IPS-15b (cell line): Measurements from ENCODE around the gene OR2B6.

ENCODE experiments used
- H3K27me3 ChIP-seq: one replicate; pipeline ENCODE4 v1.6.1; 2013; ENCODE audit warnings: low read length; ENCODE audit not compliant: control insufficient read depth, insufficient read depth
- H3K36me3 ChIP-seq: one replicate; pipeline ENCODE4 v1.6.1; 2013; ENCODE audit warnings: low read length; ENCODE audit not compliant: control insufficient read depth, insufficient read depth
- H3K4me1 ChIP-seq: one replicate; pipeline ENCODE4 v1.6.1; 2013; ENCODE audit warnings: mild to moderate bottlenecking, low read length; ENCODE audit not compliant: control insufficient read depth, insufficient read depth
- H3K4me3 ChIP-seq: one replicate; pipeline ENCODE4 v1.5.1; 2013; ENCODE audit warnings: low read depth, low read length
- H3K9ac ChIP-seq: one replicate; pipeline ENCODE4 v1.6.1; 2013; ENCODE audit warnings: low read depth, mild to moderate bottlenecking, low read length
- H3K9me3 ChIP-seq: one replicate; pipeline ENCODE4 v1.6.1; 2013; ENCODE audit warnings: mild to moderate bottlenecking, low read length; ENCODE audit not compliant: control insufficient read depth, insufficient read depth

OR2B6 gene

GRCh38 chr6:27957516-27957915 lies 475 bp downstream of the OR2B6 start:
- Histone ChIP-seq H3K9me3 (no peaks in the 10 kb centered on the region), H3K27me3 (no peaks in the 10 kb centered on the region), H3K9ac (no peak overlapping the region), H3K36me3 (no peaks in the 10 kb centered on the region), H3K4me3 (no peak overlapping the region), H3K4me1 (no peaks in the 10 kb centered on the region)

- Histone ChIP-seq H3K9ac (no peak overlapping the region), H3K9me3 (no peaks in the 10 kb centered on the region), H3K27me3 (no peaks in the 10 kb centered on the region), H3K4me1 (no peaks in the 10 kb centered on the region), H3K4me3 (no peak overlapping the region), H3K36me3 (no peaks in the 10 kb centered on the region)
Measured at GRCh38 chr6:27962506-27962905, 5.5 kb downstream of the OR2B6 start.

- no peak overlapping the region for H3K4me3 ChIP-seq
- no peak overlapping the region for H3K9ac ChIP-seq
- no peaks in the 10 kb centered on the region for H3K27me3 ChIP-seq
- no peaks in the 10 kb centered on the region for H3K9me3 ChIP-seq
- no peaks in the 10 kb centered on the region for H3K36me3 ChIP-seq
- no peaks in the 10 kb centered on the region for H3K4me1 ChIP-seq
Measured at GRCh38 chr6:27966044-27966443, 9.0 kb downstream of the OR2B6 start.

- Histone ChIP-seq H3K36me3 (no peaks in the 10 kb centered on the region), H3K4me3 (no peak overlapping the region), H3K27me3 (no peaks in the 10 kb centered on the region), H3K9me3 (no peaks in the 10 kb centered on the region), H3K9ac (no peak overlapping the region), H3K4me1 (no peaks in the 10 kb centered on the region)
Measured at GRCh38 chr6:27966816-27967426, 9.9 kb downstream of the OR2B6 start.

GRCh38 chr6:27970444-27970843 lies 13.4 kb downstream of the OR2B6 start:
- Histone ChIP-seq H3K9me3 (no peaks in the 10 kb centered on the region), H3K27me3 (no peaks in the 10 kb centered on the region), H3K36me3 (no peaks in the 10 kb centered on the region), H3K9ac (no peak overlapping the region), H3K4me1 (no peaks in the 10 kb centered on the region), H3K4me3 (no peak overlapping the region)

GRCh38 chr6:27972750-27973149 lies 15.7 kb downstream of the OR2B6 start:
- no peaks in the 10 kb centered on the region for H3K9me3 ChIP-seq
- H3K36me3 ChIP-seq, result no peaks in the 10 kb centered on the region
- H3K27me3 ChIP-seq, result no peaks in the 10 kb centered on the region
- no peak overlapping the region for H3K4me3 ChIP-seq
- no peak overlapping the region for H3K9ac ChIP-seq
- H3K4me1 ChIP-seq, result no peaks in the 10 kb centered on the region

GRCh38 chr6:27977387-27977786 lies 20.3 kb downstream of the OR2B6 start:
- H3K4me3 ChIP-seq, result no peak overlapping the region
- H3K9me3 ChIP-seq, result no peaks in the 10 kb centered on the region
- no peaks in the 10 kb centered on the region for H3K36me3 ChIP-seq
- H3K27me3 ChIP-seq, result no peaks in the 10 kb centered on the region
- no peaks in the 10 kb centered on the region for H3K4me1 ChIP-seq
- H3K9ac ChIP-seq, result no peak overlapping the region

- Histone ChIP-seq H3K9me3 (no peaks in the 10 kb centered on the region), H3K9ac (no peak overlapping the region), H3K36me3 (no peaks in the 10 kb centered on the region), H3K4me3 (no peak overlapping the region), H3K27me3 (no peaks in the 10 kb centered on the region), H3K4me1 (no peaks in the 10 kb centered on the region)
Measured at GRCh38 chr6:27978705-27979104, 21.7 kb downstream of the OR2B6 start.

GRCh38 chr6:27980111-27980510 lies 23.1 kb downstream of the OR2B6 start:
- H3K9me3 ChIP-seq, result no peaks in the 10 kb centered on the region
- no peaks in the 10 kb centered on the region for H3K36me3 ChIP-seq
- H3K4me1 ChIP-seq, result no peaks in the 10 kb centered on the region
- no peak overlapping the region for H3K9ac ChIP-seq
- H3K4me3 ChIP-seq, result no peak overlapping the region
- H3K27me3 ChIP-seq, result no peaks in the 10 kb centered on the region

GRCh38 chr6:27986928-27987725 lies 30.1 kb downstream of the OR2B6 start:
- Histone ChIP-seq H3K27me3 (peaks cover 2% of the 10 kb centered on the region), H3K9me3 (no peaks in the 10 kb centered on the region)

GRCh38 chr6:27994616-27995015 lies 37.6 kb downstream of the OR2B6 start:
- Histone ChIP-seq H3K9ac (no peak overlapping the region), H3K9me3 (no peaks in the 10 kb centered on the region), H3K27me3 (no peaks in the 10 kb centered on the region), H3K36me3 (no peaks in the 10 kb centered on the region), H3K4me3 (no peak overlapping the region), H3K4me1 (no peaks in the 10 kb centered on the region)

More at GRCh38 chr6:27986928-27987725, 30.1 kb downstream of the OR2B6 start:
- Histone ChIP-seq H3K4me3 (no peak overlapping the region), H3K36me3 (no peaks in the 10 kb centered on the region), H3K9ac (no peak overlapping the region), H3K4me1 (no peaks in the 10 kb centered on the region)

- no peaks in the 10 kb centered on the region for H3K27me3 ChIP-seq
- no peaks in the 10 kb centered on the region for H3K36me3 ChIP-seq
- peaks cover 4% of the 10 kb centered on the region for H3K4me1 ChIP-seq
- no peak overlapping the region for H3K4me3 ChIP-seq
- H3K9ac ChIP-seq, result no peak overlapping the region
- no peaks in the 10 kb centered on the region for H3K9me3 ChIP-seq
Measured at GRCh38 chr6:28000351-28001045, 43.5 kb downstream of the OR2B6 start.
